Activated CD4-positive, alpha-beta memory T cell treated with anti-CD3 and anti-CD28 coated beads for 36 hours (primary cell): ENCODE measurements around the gene DDIT3. TPM values are rescaled to one million over a fixed set of nuclear protein-coding genes. Genes with fewer than 3 reads are reported as not detected.

ENCODE experiments used
- CTCF ChIA-PET: fragments of 350-600 bp; sonication (Branson Sonifier 250); formaldehyde crosslinking; loops from one replicate; lab custom pipeline; 2021; ENCODE audit warnings: antibody characterized with exemption, inconsistent platforms; lab: Charles Lee
- POLR2A ChIA-PET: fragments of 350-600 bp; sonication (Branson Sonifier 250); formaldehyde crosslinking; loops from one replicate; lab custom pipeline; 2021; ENCODE audit warnings: antibody characterized with exemption; lab: Charles Lee
- DNase-seq: peaks from one replicate; pipeline ENCODE4 v3.0.0-alpha.2; 2020
- H3K27ac Mint-ChIP-seq: one replicate; pipeline ENCODE4 v1.8.0; 2021; ENCODE audit warnings: mixed read lengths
- H3K27me3 Mint-ChIP-seq: one replicate; pipeline ENCODE4 v1.8.0; 2021; ENCODE audit warnings: mixed read lengths
- H3K36me3 Mint-ChIP-seq: one replicate; pipeline ENCODE4 v1.8.0; 2021; ENCODE audit warnings: mixed read lengths
- H3K4me1 Mint-ChIP-seq: one replicate; pipeline ENCODE4 v1.8.0; 2021; ENCODE audit warnings: low read depth, mixed read lengths
- H3K4me3 Mint-ChIP-seq: one replicate; pipeline ENCODE4 v1.8.0; 2021; ENCODE audit warnings: mild to moderate bottlenecking, mixed read lengths
- H3K9me3 Mint-ChIP-seq: one replicate; pipeline ENCODE4 v1.8.0; 2021; ENCODE audit warnings: mixed read lengths
- intact Hi-C: fragments of 100-400 bp; cut with micrococcal nuclease; formaldehyde crosslinking; loops from one replicate; pipeline ENCODE4 v1.15.1; 2023
- total RNA-seq, 2 experiments: library from RNA; stranded (reverse); gene quantifications; one replicate each; pipeline ENCODE4 v1.2.3, GENCODE V29; 2021

DDIT3 gene
- total RNA-seq, 2 experiments from 2014 or later, result 24.1 to 25.2 TPM

DNA sequence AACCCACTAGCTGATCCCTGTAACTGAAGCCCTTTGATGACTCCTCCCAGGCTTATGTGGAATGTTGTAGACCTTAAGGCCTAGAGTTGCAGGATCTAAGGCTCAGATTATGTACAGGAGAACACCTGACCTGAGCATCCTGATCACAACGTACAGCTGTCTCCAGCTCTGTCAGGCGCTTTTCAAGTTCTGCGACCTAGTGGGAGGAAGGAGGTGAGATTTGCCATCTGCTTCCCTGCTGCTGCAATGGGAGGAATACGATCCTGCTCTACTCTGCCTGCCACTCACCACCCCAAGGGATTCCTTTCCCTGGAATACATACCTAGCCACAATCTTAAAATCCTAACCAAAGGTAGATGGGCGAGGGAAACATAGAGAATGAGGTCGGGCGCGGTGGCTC is 12.8 kb upstream of the DDIT3 start:
- Mint-ChIP-seq H3K4me3 (no peak overlapping the region), H3K27ac (no peak overlapping the region), H3K4me1 (no peaks in the 10 kb centered on the region), H3K36me3 (peaks cover 37% of the 10 kb centered on the region), H3K27me3 (no peaks in the 10 kb centered on the region), H3K9me3 (no peaks in the 10 kb centered on the region)
- ChIA-PET CTCF (no interaction called here), POLR2A (interaction anchor here (1.0 kb wide), 1 partner anchor 8 kb away, joined by 3 read pairs; no protein-coding TSS in a partner anchor)
- DNase-seq, result no peak
- intact Hi-C loops, result no loop called here

DNA sequence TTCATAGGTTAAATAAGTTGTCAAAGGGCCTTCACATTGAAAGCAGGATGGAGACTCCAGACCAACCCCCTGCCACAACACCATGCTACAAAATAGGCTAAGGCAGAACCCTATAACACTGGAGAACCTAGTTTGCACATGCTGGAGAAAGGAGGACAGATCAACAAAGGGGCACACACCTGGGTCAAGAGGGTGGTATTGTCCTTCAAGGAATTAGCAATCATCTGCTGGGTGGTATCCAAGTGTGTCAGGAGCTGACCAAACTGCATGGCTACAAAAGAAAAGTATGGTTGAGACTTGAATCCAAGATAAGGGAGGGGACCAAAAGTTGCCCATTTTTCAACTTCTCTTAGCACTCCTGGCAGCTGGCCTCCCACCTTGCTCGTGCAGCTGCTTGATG is 11.5 kb upstream of the DDIT3 start:
- Mint-ChIP-seq H3K36me3 (peaks cover 43% of the 10 kb centered on the region), H3K4me1 (no peaks in the 10 kb centered on the region), H3K27ac (no peak overlapping the region), H3K4me3 (no peak overlapping the region), H3K9me3 (no peaks in the 10 kb centered on the region), H3K27me3 (no peaks in the 10 kb centered on the region)
- intact Hi-C loops, result no loop called here
- POLR2A ChIA-PET, result interaction anchor here (0.6 to 0.7 kb wide), 2 partner anchors 17 to 302 kb away, joined by 3 read pairs; partner anchors contain the start of gene SHMT2
- DNase-seq, result no peak
- CTCF ChIA-PET, result interaction anchor here (0.8 kb wide), 1 partner anchor 101 kb away, joined by 3 read pairs; the partner anchor contains the start of gene B4GALNT1

DNA sequence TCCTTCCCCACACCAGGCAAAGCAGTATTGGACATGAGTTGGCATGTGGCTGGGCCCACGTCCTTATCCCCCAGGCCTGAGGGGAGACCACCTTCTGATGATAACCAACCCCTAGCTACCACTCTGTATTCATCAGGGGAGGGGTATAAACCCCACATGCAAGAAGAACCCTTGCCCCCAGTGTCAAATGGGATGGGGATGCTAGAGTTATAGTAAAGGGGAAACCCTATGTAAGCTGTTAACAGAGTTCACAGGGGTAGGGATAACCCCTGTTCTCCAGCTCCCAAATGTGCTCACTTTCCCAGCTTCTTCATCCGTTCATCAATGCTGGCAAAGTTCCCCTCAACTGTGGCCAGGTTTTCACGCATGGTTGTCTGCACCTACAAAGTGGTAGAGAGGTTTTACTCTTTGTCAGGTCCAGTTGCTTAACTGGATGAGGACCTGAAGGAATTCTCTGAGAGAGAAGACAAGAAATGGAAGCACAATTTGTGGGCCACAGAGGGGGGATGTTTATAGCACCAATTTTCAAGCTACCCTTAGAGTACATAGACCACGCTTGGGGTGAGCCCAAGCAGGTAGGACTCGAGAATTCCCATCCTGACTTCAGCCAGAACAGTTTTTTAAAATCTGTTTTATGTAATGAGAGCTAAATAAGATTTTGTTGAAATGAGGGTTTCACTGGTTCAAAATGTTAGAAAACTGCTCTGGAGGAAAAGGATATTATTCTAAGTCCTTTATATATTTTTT is 10.3 kb upstream of the DDIT3 start:
- H3K9me3 Mint-ChIP-seq, result no peaks in the 10 kb centered on the region
- H3K36me3 Mint-ChIP-seq, result peaks cover 45% of the 10 kb centered on the region
- ChIA-PET POLR2A (interaction anchor here (1.3 to 1.6 kb wide), 3 partner anchors 8 to 80 kb away, joined by 3 to 4 read pairs (median 4); partner anchors contain the start of gene ARHGEF25), CTCF (interaction anchor here (1.3 kb wide), 1 partner anchor 72 kb away, joined by 4 read pairs; the partner anchor contains the start of gene GLI1)
- no peak overlapping the region for H3K27ac Mint-ChIP-seq
- no peaks in the 10 kb centered on the region for H3K27me3 Mint-ChIP-seq
- H3K4me3 Mint-ChIP-seq, result no peak overlapping the region
- H3K4me1 Mint-ChIP-seq, result no peaks in the 10 kb centered on the region
- intact Hi-C loops, result no loop called here
- DNase-seq, result no peak

DNA sequence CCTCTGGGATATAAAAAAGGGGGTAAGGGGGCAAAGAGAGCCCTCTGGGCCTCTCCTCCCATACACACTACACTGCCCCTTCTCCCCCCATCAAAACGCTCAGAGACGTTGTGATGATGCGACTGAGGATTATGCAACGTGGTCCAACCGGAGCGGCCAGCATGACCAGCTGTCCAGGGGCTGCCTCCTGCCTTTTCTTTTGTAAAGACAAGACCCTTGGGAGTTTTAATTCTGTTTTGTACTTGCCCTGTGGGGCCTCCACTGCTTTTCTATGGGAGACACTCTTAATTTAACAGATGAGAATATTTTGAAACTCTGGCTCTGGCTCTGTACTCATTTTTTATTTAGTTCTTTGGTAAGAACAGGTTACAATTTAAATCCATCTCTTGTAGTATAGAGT is 9.5 kb upstream of the DDIT3 start:
- H3K36me3 Mint-ChIP-seq, result peaks cover 41% of the 10 kb centered on the region
- no peaks in the 10 kb centered on the region for H3K4me1 Mint-ChIP-seq
- H3K27ac Mint-ChIP-seq, result no peak overlapping the region
- no peaks in the 10 kb centered on the region for H3K9me3 Mint-ChIP-seq
- no peaks in the 10 kb centered on the region for H3K27me3 Mint-ChIP-seq
- ChIA-PET CTCF (interaction anchor here (1.3 kb wide), 2 partner anchors 71 to 227 kb away, joined by 3 to 4 read pairs; partner anchors contain the start of gene GLI1), POLR2A (interaction anchor here (1.3 to 1.6 kb wide), 3 partner anchors 9 to 81 kb away, joined by 3 to 4 read pairs (median 4); partner anchors contain the start of gene ARHGEF25)
- no peak for DNase-seq
- intact Hi-C loops, result no loop called here
- H3K4me3 Mint-ChIP-seq, result no peak overlapping the region

DNA sequence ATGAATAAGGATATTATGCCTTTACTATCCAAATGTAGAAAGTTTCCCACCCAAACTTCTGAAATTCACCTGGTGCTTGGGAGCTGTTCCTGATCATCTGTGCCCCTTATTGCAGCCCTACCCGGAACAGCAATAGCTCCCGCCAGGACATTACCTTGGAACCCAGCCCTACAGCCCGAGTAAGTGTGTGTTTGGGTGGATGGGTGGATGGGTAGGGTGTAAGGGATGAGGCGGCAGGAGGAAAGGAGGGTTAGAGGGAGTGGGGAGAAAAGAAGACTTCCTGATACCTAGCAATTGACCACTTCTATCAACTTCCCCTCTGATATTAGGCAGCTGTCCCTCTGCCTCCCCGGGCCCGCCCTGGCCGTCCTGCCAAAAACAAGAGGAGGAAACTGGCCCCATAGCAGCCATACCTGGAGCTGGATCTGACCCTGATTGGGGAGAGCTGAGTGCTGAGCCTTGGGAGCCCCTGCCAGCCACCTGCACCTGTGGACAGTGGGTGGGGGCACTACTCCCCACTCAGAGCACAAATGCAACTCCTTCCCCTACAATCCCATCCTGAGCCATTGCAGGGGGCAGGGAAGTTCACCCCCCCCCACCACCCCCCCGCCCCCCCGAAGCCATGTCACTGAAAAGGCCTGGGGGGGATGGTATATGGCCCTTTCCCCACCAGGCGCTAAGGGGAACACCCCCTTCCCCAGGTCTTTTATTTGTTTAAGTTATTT is 8.7 kb upstream of the DDIT3 start:
- peaks cover 37% of the 10 kb centered on the region for H3K36me3 Mint-ChIP-seq
- ChIA-PET CTCF (interaction anchor here (1.3 kb wide), 1 partner anchor 228 kb away, joined by 3 read pairs; no protein-coding TSS in a partner anchor), POLR2A (no interaction called here)
- intact Hi-C loops, result no loop called here
- no peak overlapping the region for H3K4me3 Mint-ChIP-seq
- peaks cover 7% of the 10 kb centered on the region for H3K4me1 Mint-ChIP-seq
- DNase-seq, result no peak
- no peaks in the 10 kb centered on the region for H3K27me3 Mint-ChIP-seq
- no peaks in the 10 kb centered on the region for H3K9me3 Mint-ChIP-seq
- no peak overlapping the region for H3K27ac Mint-ChIP-seq

DNA sequence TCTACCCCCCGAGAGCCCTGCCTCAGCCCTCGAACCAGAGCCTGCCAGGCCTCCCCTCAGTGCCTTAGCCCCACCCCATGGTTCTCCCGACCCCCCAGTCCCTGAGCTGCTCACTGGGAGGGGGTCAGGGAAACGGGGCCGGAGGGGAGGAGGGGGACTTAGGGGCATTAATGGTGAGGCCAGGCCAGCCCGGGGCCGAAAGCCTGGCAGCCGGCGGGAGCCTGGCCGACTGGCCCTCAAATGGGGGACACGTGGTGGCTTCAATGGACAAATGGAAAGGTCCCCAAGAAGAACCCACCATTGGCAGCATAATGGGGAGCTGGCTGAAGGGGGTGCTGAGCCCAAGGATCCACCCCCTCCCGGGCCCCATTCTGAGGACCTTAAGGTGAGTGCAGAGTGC is 7.9 kb upstream of the DDIT3 start:
- DNase-seq, result no peak
- no peak overlapping the region for H3K4me3 Mint-ChIP-seq
- no peaks in the 10 kb centered on the region for H3K9me3 Mint-ChIP-seq
- H3K27ac Mint-ChIP-seq, result no peak overlapping the region
- H3K36me3 Mint-ChIP-seq, result peaks cover 37% of the 10 kb centered on the region
- POLR2A ChIA-PET, result no interaction called here
- H3K27me3 Mint-ChIP-seq, result no peaks in the 10 kb centered on the region
- CTCF ChIA-PET, result no interaction called here
- intact Hi-C loops, result no loop called here
- peaks cover 15% of the 10 kb centered on the region for H3K4me1 Mint-ChIP-seq

- H3K9me3 Mint-ChIP-seq, result no peaks in the 10 kb centered on the region
- no peak for DNase-seq
- H3K4me3 Mint-ChIP-seq, result no peak overlapping the region
- no peaks in the 10 kb centered on the region for H3K27me3 Mint-ChIP-seq
- CTCF ChIA-PET, result no interaction called here
- intact Hi-C loops, result no loop called here
- H3K36me3 Mint-ChIP-seq, result peaks cover 28% of the 10 kb centered on the region
- H3K27ac Mint-ChIP-seq, result no peak overlapping the region
- POLR2A ChIA-PET, result interaction anchor here (0.6 to 1.1 kb wide), 2 partner anchors 9 to 95 kb away, joined by 3 read pairs; no protein-coding TSS in a partner anchor
- peaks cover 16% of the 10 kb centered on the region for H3K4me1 Mint-ChIP-seq
Observed at GRCh38 chr12:57527184-57527583, 6.9 kb upstream of the DDIT3 start.

- Mint-ChIP-seq H3K4me1 (peaks cover 22% of the 10 kb centered on the region), H3K9me3 (no peaks in the 10 kb centered on the region), H3K4me3 (no peak overlapping the region), H3K36me3 (peaks cover 24% of the 10 kb centered on the region), H3K27me3 (no peaks in the 10 kb centered on the region), H3K27ac (no peak overlapping the region)
- intact Hi-C loops, result no loop called here
- ChIA-PET POLR2A (interaction anchor here (0.6 to 1.1 kb wide), 4 partner anchors 10 to 513 kb away, joined by 3 read pairs; no protein-coding TSS in a partner anchor), CTCF (no interaction called here)
- DNase-seq, result no peak
Observed at GRCh38 chr12:57526477-57527126, 6.3 kb upstream of the DDIT3 start.

GRCh38 chr12:57525615-57526383 is 5.5 kb upstream of the DDIT3 start:
- CTCF ChIA-PET, result interaction anchor here (1.2 kb wide), 1 partner anchor 49 kb away, joined by 3 read pairs; no protein-coding TSS in a partner anchor
- no peak for DNase-seq
- POLR2A ChIA-PET, result interaction anchor here (0.6 kb wide), 1 partner anchor 512 kb away, joined by 3 read pairs; no protein-coding TSS in a partner anchor
- Mint-ChIP-seq H3K4me3 (no peak overlapping the region), H3K27ac (no peak overlapping the region), H3K27me3 (no peaks in the 10 kb centered on the region), H3K9me3 (no peaks in the 10 kb centered on the region), H3K4me1 (peaks cover 30% of the 10 kb centered on the region), H3K36me3 (peaks cover 24% of the 10 kb centered on the region)
- intact Hi-C loops, result no loop called here

DNA sequence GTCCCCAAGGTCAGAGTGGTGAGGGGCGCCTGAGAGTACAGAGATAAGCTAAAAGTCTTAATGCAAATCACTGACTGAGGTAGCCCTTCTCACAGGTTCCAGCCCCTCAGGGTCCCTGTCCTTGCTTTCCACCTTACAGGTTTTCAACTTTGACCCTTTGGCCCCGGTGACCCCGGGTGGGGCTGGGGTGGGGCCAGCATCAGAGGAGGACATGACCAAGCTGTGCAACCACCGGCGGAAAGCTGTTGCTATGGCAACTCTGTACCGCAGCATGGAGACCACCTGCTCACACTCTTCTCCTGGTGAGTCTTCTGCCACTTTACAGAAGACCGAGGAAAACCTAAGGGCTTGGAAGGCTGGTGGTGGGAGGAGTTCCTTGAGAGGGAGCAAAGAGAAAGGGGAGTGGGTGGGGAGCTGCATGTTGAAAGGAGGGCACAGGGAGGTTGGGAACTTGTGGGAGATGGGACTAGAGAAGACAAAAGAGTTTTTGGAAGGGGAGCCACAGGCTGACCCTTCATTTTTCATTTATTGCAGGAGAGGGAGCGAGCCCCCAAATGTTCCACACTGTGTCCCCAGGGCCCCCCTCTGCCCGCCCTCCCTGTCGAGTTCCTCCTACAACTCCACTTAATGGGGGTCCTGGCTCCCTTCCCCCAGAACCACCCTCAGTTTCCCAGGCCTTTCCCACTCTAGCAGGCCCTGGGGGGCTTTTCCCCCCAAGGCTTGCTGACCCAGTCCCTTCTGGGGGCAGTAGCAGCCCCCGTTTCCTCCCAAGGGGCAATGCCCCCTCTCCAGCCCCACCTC is 4.7 kb upstream of the DDIT3 start:
- H3K36me3 Mint-ChIP-seq, result peaks cover 25% of the 10 kb centered on the region
- H3K27ac Mint-ChIP-seq, result no peak overlapping the region
- peak overlapping the region; percentile 93 for H3K4me3 Mint-ChIP-seq
- no peak for DNase-seq
- ChIA-PET CTCF (interaction anchor here (0.5 to 2.6 kb wide), 3 partner anchors 48 to 261 kb away, joined by 3 to 7 read pairs (median 5); partner anchors contain the start of gene GLI1), POLR2A (interaction anchor here (1.0 to 1.4 kb wide), 4 partner anchors 8 to 220 kb away, joined by 3 to 7 read pairs (median 4); partner anchors contain the start of genes DCTN2 and TSPAN31)
- intact Hi-C loops, result loop anchor here (5.0 kb wide), 2 partner anchors 97 to 288 kb away; a partner anchor contains a TSS
- H3K4me1 Mint-ChIP-seq, result peaks cover 31% of the 10 kb centered on the region
- H3K27me3 Mint-ChIP-seq, result no peaks in the 10 kb centered on the region
- H3K9me3 Mint-ChIP-seq, result no peaks in the 10 kb centered on the region
